GM23338 (cell line): ENCODE measurements around the gene ADAD2. TPM values are rescaled to one million over a fixed set of nuclear protein-coding genes. Genes with fewer than 3 reads are reported as not detected.
A peak's percentile ranks its signal among the peaks of the same experiment; 100 is the strongest.

Experiments
- ATAC-seq: fragments of 200-7000 bp; cut with Tn5 transposase; 3 replicates; pipeline ENCODE4 v1.9.1; 2020
- DNase-seq: peaks from one replicate; pipeline ENCODE4 v3.0.0-alpha.2; 2015; ENCODE audit warnings: low spot score
- H2AFZ ChIP-seq: fragments of 200-600 bp; sonication (generic); 2 replicates; pipeline ENCODE4 v1.8.0; 2016; ENCODE audit warnings: antibody characterized with exemption, mild to moderate bottlenecking, moderate library complexity
- H3F3A ChIP-seq: fragments of 200-600 bp; sonication (generic); replicated peaks from 2 replicates; pipeline ENCODE4 v1.8.0; 2017; ENCODE audit warnings: antibody characterized with exemption, mixed run types, low read depth
- H3K27ac ChIP-seq: fragments of 200-600 bp; sonication (generic); 2 replicates; pipeline ENCODE4 v1.6.1; 2016; ENCODE audit warnings: low read depth
- H3K27me3 ChIP-seq: fragments of 200-600 bp; sonication (generic); 2 replicates; pipeline ENCODE4 v1.8.0; 2016; ENCODE audit warnings: mild to moderate bottlenecking, mixed run types, moderate library complexity; ENCODE audit not compliant: insufficient read depth
- H3K36me3 ChIP-seq: fragments of 200-600 bp; sonication (generic); 2 replicates; pipeline ENCODE4 v1.8.0; 2016; ENCODE audit warnings: mild to moderate bottlenecking; ENCODE audit not compliant: insufficient read depth
- H3K4me1 ChIP-seq: fragments of 200-600 bp; sonication (generic); 2 replicates; pipeline ENCODE4 v1.8.0; 2016; ENCODE audit warnings: mild to moderate bottlenecking, moderate library complexity; ENCODE audit not compliant: insufficient read depth
- H3K4me2 ChIP-seq: fragments of 200-600 bp; sonication (generic); 2 replicates; pipeline ENCODE4 v1.7.1; 2017; ENCODE audit warnings: mixed run types
- H3K4me3 ChIP-seq: fragments of 200-600 bp; sonication (generic); 2 replicates; pipeline ENCODE4 v1.6.1; 2016; ENCODE audit warnings: mixed run types
- H3K79me2 ChIP-seq: fragments of 200-600 bp; sonication (generic); replicated peaks from 2 replicates; pipeline ENCODE4 v1.8.0; 2017; ENCODE audit warnings: mild to moderate bottlenecking; ENCODE audit not compliant: insufficient read depth
- H3K9me2 ChIP-seq: fragments of 200-600 bp; sonication (generic); 2 replicates; pipeline ENCODE4 v1.8.0; 2017; ENCODE audit not compliant: insufficient read depth
- H4K20me1 ChIP-seq: fragments of 200-600 bp; sonication (generic); replicated peaks from 2 replicates; pipeline ENCODE4 v1.8.0; 2017; ENCODE audit warnings: mild to moderate bottlenecking; ENCODE audit not compliant: insufficient read depth
- H3K27ac Mint-ChIP-seq: 2 replicates; pipeline ENCODE4 v1.8.0; 2020; ENCODE audit warnings: inconsistent platforms, mild to moderate bottlenecking, moderate library complexity, mixed read lengths
- H3K27me3 Mint-ChIP-seq: 3 replicates; pipeline ENCODE4 v1.8.0; 2022; ENCODE audit warnings: low read depth, mild to moderate bottlenecking, moderate library complexity, mixed read lengths, inconsistent platforms; ENCODE audit not compliant: insufficient read depth, poor library complexity
- H3K36me3 Mint-ChIP-seq: 3 replicates; pipeline ENCODE4 v1.8.0; 2021; ENCODE audit warnings: low read depth, mild to moderate bottlenecking, inconsistent platforms, moderate library complexity, mixed read lengths
- H3K4me1 Mint-ChIP-seq: 3 replicates; pipeline ENCODE4 v1.8.0; 2020; ENCODE audit warnings: mild to moderate bottlenecking, inconsistent platforms, mixed read lengths
- H3K4me3 Mint-ChIP-seq: 3 replicates; pipeline ENCODE4 v1.8.0; 2021; ENCODE audit warnings: moderate library complexity, mild to moderate bottlenecking, inconsistent platforms, mixed read lengths
- H3K9me3 Mint-ChIP-seq: 3 replicates; pipeline ENCODE4 v1.8.0; 2020; ENCODE audit warnings: moderate library complexity, mild to moderate bottlenecking, inconsistent platforms, mixed read lengths
- CTCF ChIP-seq, 2 experiments: fragments of 200-600 bp in 1 of 2; sonication (generic) in 1 of 2; conservative IDR thresholded peaks; 2 replicates each; pipeline versions ENCODE4 v1.5.1 to v1.6.1; 2016 to 2017; ENCODE audit warnings: antibody characterized with exemption in 2 of 2, low read depth in 2 of 2, mild to moderate bottlenecking in 2 of 2, moderate library complexity in 1 of 2
- EZH2 ChIP-seq: fragments of 200-600 bp; sonication (generic); IDR thresholded peaks from one replicate; pipeline ENCODE4 v1.8.0; 2017; ENCODE audit warnings: antibody characterized with exemption, mild to moderate bottlenecking, low read depth; ENCODE audit not compliant: unreplicated experiment
- REST ChIP-seq: IDR thresholded peaks from one replicate; pipeline ENCODE4 v1.6.1; 2018; ENCODE audit warnings: antibody characterized with exemption; ENCODE audit not compliant: unreplicated experiment
- STAT1 ChIP-seq: IDR thresholded peaks from one replicate; pipeline ENCODE4 v1.6.1; 2016; ENCODE audit warnings: antibody characterized with exemption; ENCODE audit not compliant: unreplicated experiment
- ZNF331 ChIP-seq: fragments of 250-450 bp; sonication (Bioruptor Pico); IDR thresholded peaks from 2 replicates; pipeline ENCODE4 v1.5.0; 2020; ENCODE audit warnings: low read depth, mild to moderate bottlenecking, moderate library complexity
- polyA plus RNA-seq: library from polyadenylated mRNA; unstranded; fragments of >200 nt; fragmentation: Nextera tagmentation; extraction: Ambion mirVana; gene quantifications from 2 replicates; pipeline ENCODE4 v1.2.1, GENCODE V29; 2016
- total RNA-seq: library from RNA; depleted of rRNA; stranded (reverse); fragments of >200 nt; shearing (Covaris generic); gene quantifications from 2 replicates; pipeline ENCODE4 v1.2.3, GENCODE V29; 2014
- TF ChIP-seq, protein P1 (sequence below): fragments of 250-450 bp; sonication (Bioruptor Pico); IDR thresholded peaks from 2 replicates; pipeline ENCODE4 v1.5.0; 2020; ENCODE audit warnings: mild to moderate bottlenecking, moderate library complexity

The ADAD2 gene
- total and polyA plus RNA-seq, 2 experiments from 2014 or later, result 1.6 to 4.5 TPM

DNA sequence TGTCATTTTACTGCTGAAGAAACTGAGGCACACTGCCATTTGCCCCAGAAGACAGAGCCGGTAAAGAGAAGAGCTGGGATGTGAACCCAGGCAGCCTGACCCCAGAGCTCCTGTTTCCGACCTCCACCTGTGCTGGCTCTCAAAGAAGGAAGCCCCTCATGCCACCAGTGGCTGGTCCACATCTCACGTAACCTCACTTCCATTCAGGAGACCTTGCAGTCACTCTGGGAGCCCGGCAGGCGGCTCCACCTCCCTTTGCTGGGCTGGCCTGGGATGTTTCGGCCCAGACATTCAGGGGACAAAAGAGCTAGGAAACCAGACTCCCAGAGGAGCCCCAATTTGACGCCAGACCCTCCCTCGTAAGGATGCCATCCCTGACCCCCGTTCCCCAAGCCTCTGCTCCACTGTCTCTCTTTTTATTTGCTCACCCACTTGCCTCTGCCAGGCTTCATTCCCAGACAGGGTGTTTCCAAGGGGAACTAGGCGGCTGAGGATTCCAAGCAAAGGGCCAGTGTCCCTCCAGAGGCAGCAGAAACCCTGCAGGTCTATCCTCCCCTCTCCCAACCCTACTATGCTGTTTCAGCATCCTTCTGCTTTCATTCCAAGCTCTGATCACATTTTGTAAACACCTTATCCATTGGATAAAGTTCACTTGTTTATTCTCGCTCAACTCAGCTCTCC lies 6.9 kb upstream of the ADAD2 start:
- Histone ChIP-seq H3K27ac (no peak overlapping the region), H3K9me2 (no peaks in the 10 kb centered on the region)

More for the DNA sequence above, 6.9 kb upstream of the ADAD2 start:
- no peak for ATAC-seq
- Mint-ChIP-seq H3K27me3 (peaks cover 4% of the 10 kb centered on the region), H3K27ac (peak overlapping the region; percentile 50; the same call in 1 of the 2 replicates), H3K4me1 (peaks cover 7% of the 10 kb centered on the region; the same call in 2 of the 3 replicates), H3K9me3 (no peaks in the 10 kb centered on the region), H3K36me3 (peaks cover 36% of the 10 kb centered on the region), H3K4me3 (no peak overlapping the region; the same call in 2 of the 3 replicates)
- Histone ChIP-seq H3F3A (no peaks in the 10 kb centered on the region), H3K4me3 (no peak overlapping the region), H2AFZ (no peak overlapping the region), H3K27me3 (no peaks in the 10 kb centered on the region), H3K36me3 (no peaks in the 10 kb centered on the region; the same call in 1 of the 2 replicates), H3K4me1 (0 out of 2 replicates have a peak, but pooled peaks cover 6% of the 10 kb centered on the region), H3K79me2 (peaks cover 31% of the 10 kb centered on the region), H4K20me1 (0 out of 2 replicates have a peak, but pooled peaks cover 4% of the 10 kb centered on the region), H3K4me2 (no peak overlapping the region)
- TF ChIP-seq CTCF (conservative IDR thresholded peaks at IDR 0.05; ENCODE audit: low read depth in 2 of 2) (peak in 1 of 2 experiments; percentile 28; a peak in 2 of 4 replicates), EZH2 (no peak), STAT1 (no peak), ZNF331 (CRISPR knock-in tag) (no peak), REST (no peak)
- TF ChIP-seq, protein P1, sequence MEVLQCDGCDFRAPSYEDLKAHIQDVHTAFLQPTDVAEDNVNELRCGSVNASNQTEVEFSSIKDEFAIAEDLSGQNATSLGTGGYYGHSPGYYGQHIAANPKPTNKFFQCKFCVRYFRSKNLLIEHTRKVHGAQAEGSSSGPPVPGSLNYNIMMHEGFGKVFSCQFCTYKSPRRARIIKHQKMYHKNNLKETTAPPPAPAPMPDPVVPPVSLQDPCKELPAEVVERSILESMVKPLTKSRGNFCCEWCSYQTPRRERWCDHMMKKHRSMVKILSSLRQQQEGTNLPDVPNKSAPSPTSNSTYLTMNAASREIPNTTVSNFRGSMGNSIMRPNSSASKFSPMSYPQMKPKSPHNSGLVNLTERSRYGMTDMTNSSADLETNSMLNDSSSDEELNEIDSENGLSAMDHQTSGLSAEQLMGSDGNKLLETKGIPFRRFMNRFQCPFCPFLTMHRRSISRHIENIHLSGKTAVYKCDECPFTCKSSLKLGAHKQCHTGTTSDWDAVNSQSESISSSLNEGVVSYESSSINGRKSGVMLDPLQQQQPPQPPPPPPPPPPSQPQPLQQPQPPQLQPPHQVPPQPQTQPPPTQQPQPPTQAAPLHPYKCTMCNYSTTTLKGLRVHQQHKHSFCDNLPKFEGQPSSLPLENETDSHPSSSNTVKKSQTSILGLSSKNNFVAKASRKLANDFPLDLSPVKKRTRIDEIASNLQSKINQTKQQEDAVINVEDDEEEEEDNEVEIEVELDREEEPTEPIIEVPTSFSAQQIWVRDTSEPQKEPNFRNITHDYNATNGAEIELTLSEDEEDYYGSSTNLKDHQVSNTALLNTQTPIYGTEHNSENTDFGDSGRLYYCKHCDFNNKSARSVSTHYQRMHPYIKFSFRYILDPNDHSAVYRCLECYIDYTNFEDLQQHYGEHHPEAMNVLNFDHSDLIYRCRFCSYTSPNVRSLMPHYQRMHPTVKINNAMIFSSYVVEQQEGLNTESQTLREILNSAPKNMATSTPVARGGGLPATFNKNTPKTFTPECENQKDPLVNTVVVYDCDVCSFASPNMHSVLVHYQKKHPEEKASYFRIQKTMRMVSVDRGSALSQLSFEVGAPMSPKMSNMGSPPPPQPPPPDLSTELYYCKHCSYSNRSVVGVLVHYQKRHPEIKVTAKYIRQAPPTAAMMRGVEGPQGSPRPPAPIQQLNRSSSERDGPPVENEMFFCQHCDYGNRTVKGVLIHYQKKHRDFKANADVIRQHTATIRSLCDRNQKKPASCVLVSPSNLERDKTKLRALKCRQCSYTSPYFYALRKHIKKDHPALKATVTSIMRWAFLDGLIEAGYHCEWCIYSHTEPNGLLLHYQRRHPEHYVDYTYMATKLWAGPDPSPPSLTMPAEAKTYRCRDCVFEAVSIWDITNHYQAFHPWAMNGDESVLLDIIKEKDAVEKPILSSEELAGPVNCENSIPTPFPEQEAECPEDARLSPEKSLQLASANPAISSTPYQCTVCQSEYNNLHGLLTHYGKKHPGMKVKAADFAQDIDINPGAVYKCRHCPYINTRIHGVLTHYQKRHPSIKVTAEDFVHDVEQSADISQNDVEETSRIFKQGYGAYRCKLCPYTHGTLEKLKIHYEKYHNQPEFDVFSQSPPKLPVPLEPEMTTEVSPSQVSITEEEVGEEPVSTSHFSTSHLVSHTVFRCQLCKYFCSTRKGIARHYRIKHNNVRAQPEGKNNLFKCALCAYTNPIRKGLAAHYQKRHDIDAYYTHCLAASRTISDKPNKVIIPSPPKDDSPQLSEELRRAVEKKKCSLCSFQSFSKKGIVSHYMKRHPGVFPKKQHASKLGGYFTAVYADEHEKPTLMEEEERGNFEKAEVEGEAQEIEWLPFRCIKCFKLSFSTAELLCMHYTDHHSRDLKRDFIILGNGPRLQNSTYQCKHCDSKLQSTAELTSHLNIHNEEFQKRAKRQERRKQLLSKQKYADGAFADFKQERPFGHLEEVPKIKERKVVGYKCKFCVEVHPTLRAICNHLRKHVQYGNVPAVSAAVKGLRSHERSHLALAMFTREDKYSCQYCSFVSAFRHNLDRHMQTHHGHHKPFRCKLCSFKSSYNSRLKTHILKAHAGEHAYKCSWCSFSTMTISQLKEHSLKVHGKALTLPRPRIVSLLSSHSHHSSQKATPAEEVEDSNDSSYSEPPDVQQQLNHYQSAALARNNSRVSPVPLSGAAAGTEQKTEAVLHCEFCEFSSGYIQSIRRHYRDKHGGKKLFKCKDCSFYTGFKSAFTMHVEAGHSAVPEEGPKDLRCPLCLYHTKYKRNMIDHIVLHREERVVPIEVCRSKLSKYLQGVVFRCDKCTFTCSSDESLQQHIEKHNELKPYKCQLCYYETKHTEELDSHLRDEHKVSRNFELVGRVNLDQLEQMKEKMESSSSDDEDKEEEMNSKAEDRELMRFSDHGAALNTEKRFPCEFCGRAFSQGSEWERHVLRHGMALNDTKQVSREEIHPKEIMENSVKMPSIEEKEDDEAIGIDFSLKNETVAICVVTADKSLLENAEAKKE (CRISPR knock-in tag), result no peak
- no peak for DNase-seq
